ENCODE data around the gene PAX1.

PAX1 gene

GRCh38 chr20:21713470-21713869 lies 8.0 kb downstream of the PAX1 start:
- no peak for DNase-seq (ENCODE audit: low read depth)
- H3K4me3 ChIP-seq (ENCODE audit: low read length) = no peak overlapping the region
- TF ChIP-seq CTCF (IDR thresholded peaks at IDR 0.05; ENCODE audit: insufficient read depth, low read depth, low read length, missing control alignments) = no peak

GRCh38 chr20:21713901-21714296 lies 8.4 kb downstream of the PAX1 start:
- DNase-seq (ENCODE audit: low read depth) = no peak
- TF ChIP-seq CTCF (IDR thresholded peaks at IDR 0.05; ENCODE audit: insufficient read depth, low read depth, low read length, missing control alignments) = no peak

GRCh38 chr20:21714297-21715192 lies 9.1 kb downstream of the PAX1 start:
- no peak for DNase-seq (ENCODE audit: low read depth)
- no peak overlapping the region for H3K4me3 ChIP-seq (ENCODE audit: low read length)
- no peak for TF ChIP-seq CTCF (IDR thresholded peaks at IDR 0.05; ENCODE audit: insufficient read depth, low read depth, low read length, missing control alignments)

More at GRCh38 chr20:21713901-21714296, 8.4 kb downstream of the PAX1 start:
- no peak overlapping the region for H3K4me3 ChIP-seq (ENCODE audit: low read length)

GRCh38 chr20:21715193-21715881 lies 9.9 kb downstream of the PAX1 start:
- no peak for TF ChIP-seq CTCF (IDR thresholded peaks at IDR 0.05; ENCODE audit: insufficient read depth, low read depth, low read length, missing control alignments)
- H3K4me3 ChIP-seq (ENCODE audit: low read length) = no peak overlapping the region
- no peak for DNase-seq (ENCODE audit: low read depth)

- peak; percentile 77 for DNase-seq (ENCODE audit: low read depth)
- H3K4me3 ChIP-seq (ENCODE audit: low read length) = no peak overlapping the region
- peak; percentile 72 for TF ChIP-seq CTCF (IDR thresholded peaks at IDR 0.05; ENCODE audit: insufficient read depth, low read depth, low read length, missing control alignments)
Measured at GRCh38 chr20:21719592-21720214, 14.2 kb downstream of the PAX1 start.

GRCh38 chr20:21725892-21726291 lies 20.4 kb downstream of the PAX1 start:
- no peak for TF ChIP-seq CTCF (IDR thresholded peaks at IDR 0.05; ENCODE audit: insufficient read depth, low read depth, low read length, missing control alignments)
- no peak overlapping the region for H3K4me3 ChIP-seq (ENCODE audit: low read length)
- peak; percentile 30 for DNase-seq (ENCODE audit: low read depth)
